HG03095 (cell line): Measurements from ENCODE around the gene NDE1.
"Not testable (repeated sequence)": the region's sequence is repeated elsewhere in the genome, so short reads cannot be mapped to it uniquely, and the experiment has no call there.

Experiments used
- ATAC-seq: cut with Tn5 transposase; IDR thresholded peaks from one replicate; pipeline ENCODE4 v1.9.1; 2021; ENCODE audit warnings: moderate library complexity; ENCODE audit not compliant: unreplicated experiment

Gene NDE1

GRCh38 chr16:15620611-15621195 lies 29.3 kb upstream of the NDE1 start:
- ATAC-seq: no peak

- no peak for ATAC-seq
These were observed 28.6 kb upstream of the NDE1 start for GRCh38 chr16:15621456-15621855.

GRCh38 chr16:15621889-15622288 lies 28.2 kb upstream of the NDE1 start:
- no peak for ATAC-seq

DNA sequence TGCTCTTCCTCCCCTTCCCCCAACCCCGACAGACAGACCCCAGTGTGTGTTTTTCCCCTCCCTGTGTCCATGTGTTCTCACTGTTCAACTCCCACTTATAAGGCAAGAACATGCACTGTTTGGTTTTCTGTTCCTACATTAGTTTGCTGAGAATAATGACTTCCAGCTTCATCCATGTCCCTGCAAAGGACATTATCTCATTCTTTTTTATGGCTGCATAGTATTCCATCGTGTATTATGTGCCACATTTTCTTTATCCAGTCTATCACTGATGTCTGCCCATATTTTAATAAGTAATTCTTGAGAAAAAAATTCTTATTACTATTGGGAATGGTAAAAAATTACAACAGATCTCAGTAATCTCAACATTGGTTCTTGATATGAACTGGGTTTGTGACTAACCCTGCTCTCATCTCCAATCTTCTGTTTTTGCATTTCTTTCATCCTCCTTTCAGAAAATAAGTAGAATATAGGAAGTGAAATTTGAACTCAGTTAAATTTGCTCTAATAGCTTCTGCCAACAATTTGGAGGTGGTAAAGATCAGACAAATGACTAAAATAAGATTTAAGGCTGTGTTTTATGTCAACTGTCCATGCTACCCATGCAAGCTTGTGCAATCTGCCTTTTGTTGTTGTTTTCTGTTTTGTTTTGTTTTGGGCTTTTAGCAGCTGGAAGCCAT lies 18.2 kb upstream of the NDE1 start:
- no peak for ATAC-seq

DNA sequence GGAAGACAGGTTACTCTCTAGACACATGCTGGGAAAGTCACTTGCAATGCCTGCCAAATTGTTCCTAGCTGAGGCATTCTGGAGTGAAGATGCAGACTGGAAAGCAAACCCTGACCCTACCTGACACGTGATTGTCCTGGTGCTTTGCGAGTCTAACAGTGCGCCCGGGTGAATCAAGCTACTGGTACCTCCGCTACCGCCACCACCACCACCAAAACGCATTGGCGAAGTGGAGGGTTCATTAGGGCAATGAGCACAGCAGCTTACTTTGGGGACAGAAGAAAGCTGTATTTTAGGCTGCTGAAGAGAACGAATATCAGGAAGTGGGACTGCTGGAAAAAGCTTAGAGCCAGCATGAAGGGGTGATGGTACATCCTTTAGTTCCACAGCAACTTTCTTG lies 14.1 kb upstream of the NDE1 start:
- no peak for ATAC-seq

GRCh38 chr16:15636392-15636873 lies 13.6 kb upstream of the NDE1 start:
- no peak for ATAC-seq

DNA sequence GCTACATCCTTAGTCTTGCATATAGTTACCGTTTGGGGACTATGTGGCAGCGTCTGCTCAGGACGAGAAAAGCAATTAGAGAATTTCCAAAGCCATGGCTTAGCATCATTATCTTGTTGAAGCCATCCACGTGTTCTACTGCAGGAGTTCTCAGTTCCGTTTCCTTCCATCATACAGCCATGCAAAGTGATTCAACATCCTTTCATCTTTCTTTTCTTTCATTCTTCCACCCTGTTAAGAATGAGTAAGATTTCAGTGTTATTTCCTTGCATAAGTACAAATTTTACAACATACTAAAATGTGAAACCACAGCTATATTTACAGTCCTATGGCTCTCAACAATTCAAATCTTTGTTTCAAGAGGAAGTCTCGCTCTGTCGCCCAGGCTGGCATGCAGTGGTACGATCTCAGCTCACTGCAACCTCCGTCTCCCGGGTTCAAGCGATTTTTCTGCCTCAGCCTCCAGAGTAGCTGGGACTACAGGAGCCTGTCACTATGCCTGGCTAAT lies 10.9 kb upstream of the NDE1 start:
- no peak for ATAC-seq

DNA sequence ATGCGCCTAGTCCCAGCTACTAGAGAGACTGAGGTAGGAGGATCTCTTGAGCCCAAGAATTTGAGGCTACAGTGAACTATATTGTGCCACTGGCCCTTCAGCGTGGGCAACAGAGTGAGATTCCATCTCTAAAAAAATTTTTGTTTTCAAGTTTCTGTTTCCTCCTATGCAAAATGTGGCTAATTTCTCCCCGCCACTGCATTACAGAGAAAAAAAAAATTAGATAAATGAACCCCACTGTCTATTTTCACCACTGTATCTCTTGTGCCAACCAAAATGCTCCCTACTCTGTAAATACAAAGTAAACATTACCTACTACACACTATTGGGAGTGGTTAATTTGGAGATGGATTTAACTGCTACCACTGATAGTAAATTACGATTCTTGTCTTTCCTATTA lies 9.1 kb upstream of the NDE1 start:
- ATAC-seq: no peak

DNA sequence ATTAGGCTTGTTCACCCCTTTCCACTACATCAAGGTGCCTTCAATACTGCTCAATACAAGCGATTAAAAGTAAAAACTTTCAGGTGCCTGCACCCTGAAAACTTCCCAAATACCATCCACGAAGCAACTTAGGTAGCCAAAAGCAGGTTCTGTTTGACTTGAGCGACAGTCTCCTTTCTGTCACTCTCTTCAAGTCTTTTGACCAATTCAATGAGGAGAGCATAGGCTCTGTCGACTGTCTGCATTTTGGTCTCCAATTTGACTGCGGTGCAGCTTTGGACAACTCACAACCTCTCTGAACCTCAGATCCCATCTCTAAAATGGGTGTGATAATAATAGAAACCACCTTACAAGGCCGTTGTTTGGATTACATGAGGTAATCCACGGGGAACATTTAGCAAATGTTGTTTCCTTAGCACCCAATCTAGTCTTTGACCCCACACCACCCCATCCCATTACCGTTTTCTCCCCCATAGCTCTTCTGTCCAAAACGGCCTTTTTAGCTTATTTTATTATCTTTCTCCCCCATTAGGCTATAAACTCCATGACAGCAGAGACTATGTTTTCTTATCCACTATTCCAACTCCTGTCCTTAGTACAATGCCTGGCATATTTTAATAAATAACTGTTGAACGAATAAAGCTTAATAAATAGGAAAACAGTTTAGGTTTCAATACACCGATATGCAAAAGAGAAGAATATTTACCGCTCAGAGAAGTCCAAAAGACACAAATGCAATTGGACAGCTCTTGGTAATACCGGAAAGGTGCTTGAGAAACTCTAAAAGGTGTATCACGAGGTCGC lies 8.1 kb upstream of the NDE1 start:
- no peak for ATAC-seq

- ATAC-seq: peak; percentile 56
These were observed 7.4 kb upstream of the NDE1 start for GRCh38 chr16:15642557-15643047.

DNA sequence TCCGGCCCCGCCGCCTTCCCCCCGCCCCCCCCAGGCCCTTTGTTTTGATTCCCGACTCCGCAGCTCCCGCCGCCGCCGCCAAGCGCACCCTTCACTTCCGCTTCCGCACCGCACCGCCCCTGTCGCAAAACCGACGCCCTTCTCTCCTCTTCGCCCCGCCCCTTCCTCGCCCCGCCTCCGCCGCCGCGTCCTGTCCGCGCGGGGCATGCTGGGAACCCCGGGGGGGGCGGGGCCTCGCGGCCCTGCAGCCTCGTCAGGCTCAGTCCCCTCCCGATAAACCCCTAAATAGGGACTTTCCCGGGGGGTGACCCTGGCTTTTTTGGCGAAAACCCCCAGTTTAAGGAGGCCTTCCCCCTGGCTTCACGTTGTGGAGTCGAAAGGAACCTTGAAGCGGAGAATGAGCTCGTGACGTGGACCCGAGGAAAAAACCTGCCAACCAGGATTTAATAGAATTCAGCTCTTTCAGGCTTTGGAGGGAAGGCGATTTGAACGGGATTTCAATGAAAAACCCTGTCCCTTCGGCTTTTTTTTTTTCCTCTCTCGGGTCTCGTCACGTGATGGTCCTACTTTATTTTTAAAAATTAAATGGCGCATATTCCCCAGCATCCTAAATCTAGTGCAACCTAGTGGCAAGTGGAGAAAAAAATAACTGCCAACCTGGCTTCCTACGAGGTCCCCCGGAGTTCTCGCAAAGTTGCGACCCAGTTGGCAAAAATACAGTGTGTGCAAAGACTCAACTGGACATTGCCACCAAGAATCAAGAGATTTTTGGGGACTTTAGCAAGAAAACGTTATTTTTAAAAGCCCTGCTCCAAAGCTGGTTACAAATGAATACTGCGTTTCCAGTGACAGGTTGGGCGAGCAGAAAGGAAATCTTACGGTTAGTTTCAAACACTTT lies 6.7 kb upstream of the NDE1 start, which contains the start of gene MARF1:
Gene MARF1 (minus strand): TSS at position 107 of the 898 bp plus-strand sequence. CDS start 3,921 bp downstream, outside the sequence.
- ATAC-seq: peak; percentile 33

DNA sequence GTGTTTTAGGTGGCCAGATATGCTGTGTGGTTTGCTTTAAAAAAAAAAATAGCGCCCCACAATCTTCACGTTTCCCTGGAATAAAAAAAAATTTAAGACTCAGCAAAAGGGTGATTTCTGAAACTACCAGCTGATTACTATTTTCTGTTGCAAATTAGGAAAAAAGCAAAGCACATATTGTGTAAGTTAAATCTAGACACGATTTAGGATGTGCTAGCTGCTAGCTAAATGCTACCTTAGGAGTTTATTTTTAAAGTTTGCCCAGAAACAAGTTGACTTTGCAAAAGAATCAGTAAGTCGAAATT lies 6.1 kb upstream of the NDE1 start:
- no peak for ATAC-seq

DNA sequence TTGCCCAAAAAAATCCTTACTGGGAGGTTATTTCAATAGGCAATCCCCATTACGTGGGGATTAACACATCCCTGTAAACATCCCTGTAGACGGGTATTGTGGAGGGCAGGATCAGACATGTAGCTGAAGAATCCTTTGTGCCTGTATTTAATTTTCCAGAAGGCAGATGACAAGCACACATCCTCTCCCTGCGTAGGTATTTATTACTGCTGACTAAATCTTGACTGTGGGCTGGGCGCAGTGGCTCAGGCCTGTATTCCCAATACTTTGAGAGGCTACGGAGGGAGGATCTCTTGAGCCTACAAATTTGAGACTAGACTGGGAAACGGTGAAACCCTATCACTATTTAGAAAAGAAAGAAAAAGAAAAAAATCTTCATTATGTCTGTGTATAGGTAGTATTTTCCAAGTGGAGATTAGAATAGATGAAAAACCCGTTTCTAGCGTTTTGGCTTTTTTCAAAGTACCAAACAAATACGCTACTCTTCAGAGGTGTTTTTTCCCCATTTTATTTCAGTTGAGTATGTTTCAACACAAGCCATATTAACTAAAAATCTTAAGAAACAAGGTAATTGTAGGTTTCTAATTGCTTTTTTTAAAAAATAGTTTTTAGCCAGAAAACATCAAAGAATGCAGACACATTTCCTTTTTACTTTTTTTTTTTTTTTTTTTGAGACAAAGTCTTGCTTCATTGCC lies 5.6 kb upstream of the NDE1 start:
- no peak for ATAC-seq

DNA sequence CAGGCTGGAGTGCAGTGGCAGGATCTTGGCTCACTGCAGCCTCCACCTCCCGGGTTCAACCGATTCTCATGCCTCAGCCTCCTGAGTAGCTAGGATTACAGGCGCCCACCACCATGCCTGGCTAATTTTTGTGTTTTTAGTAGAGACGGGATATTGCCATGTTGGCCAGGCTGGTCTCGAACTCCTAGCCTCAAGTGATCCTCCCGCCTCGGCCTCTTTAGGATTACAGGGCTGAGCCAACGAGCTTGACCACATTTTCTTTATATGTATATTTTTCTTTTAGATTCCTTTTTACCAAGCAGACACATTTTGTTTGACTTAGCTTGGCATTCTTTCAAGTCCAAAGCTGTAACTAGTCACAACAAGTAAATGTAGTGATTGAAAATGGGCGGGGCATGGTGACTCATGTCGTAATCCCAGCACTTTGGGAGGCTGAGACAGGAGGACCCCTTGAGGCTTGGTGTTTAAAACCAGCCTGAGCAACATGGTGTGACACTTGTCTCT lies 5.0 kb upstream of the NDE1 start:
- not testable (repeated sequence) for ATAC-seq

- not testable (repeated sequence) for ATAC-seq
These were observed 3.3 kb upstream of the NDE1 start for GRCh38 chr16:15646557-15647293.

GRCh38 chr16:15647294-15648014 lies 2.6 kb upstream of the NDE1 start:
- no peak for ATAC-seq

- ATAC-seq: no peak
These were observed 1.8 kb upstream of the NDE1 start for GRCh38 chr16:15648135-15648730.

DNA sequence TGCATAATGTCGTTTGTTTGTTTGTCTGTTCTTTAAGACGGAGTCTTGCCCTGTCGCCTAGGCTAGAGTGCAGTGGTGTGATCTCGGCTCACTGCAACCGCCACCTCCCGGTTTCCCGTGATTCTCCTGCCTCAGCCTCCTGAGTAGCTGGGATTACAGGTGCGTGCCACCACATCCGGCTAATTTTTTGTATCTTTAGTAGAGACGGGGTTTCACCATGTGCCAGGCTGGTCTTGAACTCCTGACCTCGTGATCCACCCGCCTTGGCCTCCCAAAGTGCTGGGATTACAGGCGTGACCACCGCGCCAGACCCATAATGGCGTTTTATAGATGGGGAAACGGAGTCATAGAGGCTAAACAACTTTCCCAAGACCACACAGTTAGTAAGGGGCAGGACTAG lies 734 bp upstream of the NDE1 start:
- not testable (repeated sequence) for ATAC-seq
